Right cardiac atrium (tissue), 5 donors: Measurements from ENCODE around the gene SMAD7. TPM values are rescaled to one million over a fixed set of nuclear protein-coding genes. Genes with fewer than 3 reads are reported as not detected.

Experiments used
- ATAC-seq, 2 donors: fragments of 200-7000 bp; cut with Tn5 transposase; one replicate each; pipeline versions ENCODE4 v1.8.0 to v1.9.1; 2020; ENCODE audit warnings: moderate library complexity in 2 of 2, mild to moderate bottlenecking in 1 of 2
- DNase-seq, 3 donors: peaks; one replicate each; pipeline ENCODE4 v3.0.0-alpha.2; 2020
- H3K27ac ChIP-seq: one replicate; pipeline ENCODE4 v1.5.1; 2013; ENCODE audit warnings: mild to moderate bottlenecking, low read length, control low read depth, moderate library complexity
- H3K27me3 ChIP-seq: one replicate; pipeline ENCODE4 v1.6.1; 2013; ENCODE audit not compliant: control insufficient read depth, insufficient read depth
- H3K4me1 ChIP-seq: one replicate; pipeline ENCODE4 v1.6.1; 2013; ENCODE audit warnings: low read length; ENCODE audit not compliant: control insufficient read depth, insufficient read depth
- H3K4me3 ChIP-seq: one replicate; pipeline ENCODE4 v1.5.1; 2013; ENCODE audit warnings: low read length, control low read depth
- H3K9me3 ChIP-seq: one replicate; pipeline ENCODE4 v1.6.1; 2013; ENCODE audit warnings: low read length; ENCODE audit not compliant: control insufficient read depth
- WGBS: extraction: QIAGEN DNeasy Blood & Tissue Kit; methylation state at CpG from one replicate; pipeline ENCODE4 v1.1.7; 2013; 5-methylcytosine and 5-hydroxymethylcytosine counted together
- intact Hi-C, 4 donors: fragments of 100-400 bp; cut with DNase I; formaldehyde crosslinking; loops; one replicate each; pipeline versions ENCODE4 v1.11.0 to v1.14.0; 2022 to 2023
- polyA plus RNA-seq: library from polyadenylated mRNA; stranded (reverse); fragments of 200-250 nt; gene quantifications from one replicate; pipeline ENCODE4 v1.2.3, GENCODE V29; 2013
- total RNA-seq, 4 donors: library from RNA; stranded (reverse); fragmentation: NEBNext Ultra II Directional; extraction: Animal tissue kit (Norgen Biotek cat#: 25700); gene quantifications; one replicate each; pipeline ENCODE4 v1.2.1, GENCODE V29; 2021
- donor health status: healthy with polysubstance abuse.
- donor health status: DM: no; HTN: yes; CAD: no.
- donor health status: DM: no; HTN: no; CAD: no.
- donor health status: DM: no; HTN: yes; CAD: no; lungs with severe emphysema.
- donor health status: DM: yes; HTN: yes; CAD: no.

SMAD7 gene
- total and polyA plus RNA-seq, 5 donors = 34.8 to 97.6 (median 92.1) TPM

DNA sequence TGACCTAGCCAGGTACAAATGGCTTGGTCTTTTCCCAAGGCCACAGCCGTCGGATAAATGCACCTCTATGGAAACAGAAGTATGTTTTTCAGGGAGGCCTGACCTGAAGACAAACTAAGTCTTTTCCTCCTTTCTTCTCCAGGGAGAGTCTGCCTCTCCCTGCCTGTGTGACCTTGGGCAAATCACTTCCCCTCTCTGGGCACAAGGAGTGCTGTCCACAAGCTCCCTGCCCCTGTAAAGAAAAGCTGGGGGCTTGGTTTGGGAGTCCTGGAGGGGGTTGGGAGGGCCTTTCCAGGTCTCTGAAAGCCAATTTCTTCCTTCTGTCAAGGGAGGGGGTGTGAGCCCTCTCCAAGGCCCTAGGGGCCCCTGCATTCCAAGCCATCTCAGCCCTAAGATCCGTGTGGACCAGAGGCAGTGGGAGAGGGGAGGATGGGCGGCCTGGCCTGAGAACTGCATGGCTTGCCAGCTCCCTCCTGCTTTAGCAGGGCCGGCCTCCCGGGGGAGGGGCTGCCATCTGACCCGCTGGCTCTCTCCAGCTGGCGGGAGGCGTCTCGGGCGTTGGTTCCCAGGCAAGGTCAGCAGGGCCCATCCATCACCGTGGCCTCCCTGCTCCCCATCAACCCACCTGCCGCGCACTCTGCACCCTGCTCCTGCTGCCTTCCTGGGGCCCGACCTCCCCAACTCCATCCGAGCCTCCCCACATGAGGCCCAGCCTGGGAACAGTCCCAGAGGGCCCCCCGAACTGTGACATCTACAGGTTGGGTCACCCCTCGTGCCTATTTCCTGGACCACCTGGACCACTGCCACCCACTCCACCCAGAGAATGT, 61.4 kb downstream of the SMAD7 start:
- peak; percentile 81 to 82 for ATAC-seq
- peak; percentile 85 to 95 (median 94) for DNase-seq
- H3K4me1 ChIP-seq = no peaks in the 10 kb centered on the region
- no peak overlapping the region for H3K4me3 ChIP-seq
- no peaks in the 10 kb centered on the region for H3K9me3 ChIP-seq
- no peaks in the 10 kb centered on the region for H3K27me3 ChIP-seq
- WGBS = 49% methylated on average over 18 of the region's 18 CpGs
- intact Hi-C loops = no loop called here
- no peak overlapping the region for H3K27ac ChIP-seq

GRCh38 chr18:48888773-48889080, 62.0 kb downstream of the SMAD7 start:
- H3K4me3 ChIP-seq = no peak overlapping the region
- DNase-seq = no peak
- H3K4me1 ChIP-seq = no peaks in the 10 kb centered on the region
- intact Hi-C loops = no loop called here
- H3K27ac ChIP-seq = no peak overlapping the region
- H3K27me3 ChIP-seq = no peaks in the 10 kb centered on the region
- ATAC-seq = no peak
- 93% methylated on average over 5 of the region's 5 CpGs for WGBS
- H3K9me3 ChIP-seq = no peaks in the 10 kb centered on the region

- no peaks in the 10 kb centered on the region for H3K27me3 ChIP-seq
- H3K4me1 ChIP-seq = no peaks in the 10 kb centered on the region
- no peaks in the 10 kb centered on the region for H3K9me3 ChIP-seq
- peak in 1 of 3 donors; percentile 61 for DNase-seq
- intact Hi-C loops = no loop called here
- WGBS = 83% methylated on average over 18 of the region's 18 CpGs
- no peak overlapping the region for H3K27ac ChIP-seq
- ATAC-seq = peak in 1 of 2 donors; percentile 47
- no peak overlapping the region for H3K4me3 ChIP-seq
Measured at GRCh38 chr18:48887905-48888772, 62.6 kb downstream of the SMAD7 start.

GRCh38 chr18:48887294-48887904, 63.4 kb downstream of the SMAD7 start:
- 83% methylated on average over 12 of the region's 12 CpGs for WGBS
- Histone ChIP-seq H3K4me3 (no peak overlapping the region), H3K4me1 (no peaks in the 10 kb centered on the region), H3K9me3 (no peaks in the 10 kb centered on the region), H3K27ac (no peak overlapping the region), H3K27me3 (no peaks in the 10 kb centered on the region)
- intact Hi-C loops = no loop called here
- ATAC-seq = no peak
- DNase-seq = peak in 1 of 3 donors; percentile 14

GRCh38 chr18:48886520-48887293, 64.1 kb downstream of the SMAD7 start:
- ATAC-seq = no peak
- no peak overlapping the region for H3K4me3 ChIP-seq
- no peaks in the 10 kb centered on the region for H3K27me3 ChIP-seq
- intact Hi-C loops = no loop called here
- peak in 1 of 3 donors; percentile 14 for DNase-seq
- WGBS = 93% methylated on average over 8 of the region's 8 CpGs
- H3K9me3 ChIP-seq = no peaks in the 10 kb centered on the region
- no peaks in the 10 kb centered on the region for H3K4me1 ChIP-seq
- no peak overlapping the region for H3K27ac ChIP-seq

- H3K27ac ChIP-seq = no peak overlapping the region
- DNase-seq (peak in 1 of 3 donors; percentile 40), ATAC-seq (no peak)
- no peaks in the 10 kb centered on the region for H3K4me1 ChIP-seq
- no peak overlapping the region for H3K4me3 ChIP-seq
- WGBS = 97% methylated on average over 7 of the region's 7 CpGs
- intact Hi-C loops = no loop called here
- H3K27me3 ChIP-seq = no peaks in the 10 kb centered on the region
- no peaks in the 10 kb centered on the region for H3K9me3 ChIP-seq
Measured at GRCh38 chr18:48885924-48886400, 64.8 kb downstream of the SMAD7 start.

- intact Hi-C loops = no loop called here
- 91% methylated on average over 11 of the region's 11 CpGs for WGBS
- peak in 1 of 3 donors; percentile 39 for DNase-seq
Measured at GRCh38 chr18:48885266-48885923, 65.4 kb downstream of the SMAD7 start.

GRCh38 chr18:48884771-48885170, 66.0 kb downstream of the SMAD7 start:
- ATAC-seq = no peak
- no peak overlapping the region for H3K4me3 ChIP-seq
- H3K4me1 ChIP-seq = no peaks in the 10 kb centered on the region
- DNase-seq = peak in 1 of 3 donors; percentile 10
- 77% methylated on average over 4 of the region's 4 CpGs for WGBS
- no peak overlapping the region for H3K27ac ChIP-seq
- intact Hi-C loops = no loop called here
- no peaks in the 10 kb centered on the region for H3K27me3 ChIP-seq
- H3K9me3 ChIP-seq = no peaks in the 10 kb centered on the region

More at GRCh38 chr18:48885266-48885923, 65.4 kb downstream of the SMAD7 start:
- H3K27ac ChIP-seq = no peak overlapping the region
- ATAC-seq = no peak
- H3K9me3 ChIP-seq = no peaks in the 10 kb centered on the region
- no peaks in the 10 kb centered on the region for H3K27me3 ChIP-seq
- no peaks in the 10 kb centered on the region for H3K4me1 ChIP-seq
- H3K4me3 ChIP-seq = no peak overlapping the region

GRCh38 chr18:48884306-48884705, 66.5 kb downstream of the SMAD7 start:
- no peaks in the 10 kb centered on the region for H3K9me3 ChIP-seq
- H3K27me3 ChIP-seq = no peaks in the 10 kb centered on the region
- no peak overlapping the region for H3K27ac ChIP-seq
- H3K4me3 ChIP-seq = no peak overlapping the region
- peak in 1 of 3 donors; percentile 28 for DNase-seq
- H3K4me1 ChIP-seq = no peaks in the 10 kb centered on the region
- intact Hi-C loops = no loop called here
- no peak for ATAC-seq
- WGBS = 85% methylated on average over 4 of the region's 4 CpGs

DNA sequence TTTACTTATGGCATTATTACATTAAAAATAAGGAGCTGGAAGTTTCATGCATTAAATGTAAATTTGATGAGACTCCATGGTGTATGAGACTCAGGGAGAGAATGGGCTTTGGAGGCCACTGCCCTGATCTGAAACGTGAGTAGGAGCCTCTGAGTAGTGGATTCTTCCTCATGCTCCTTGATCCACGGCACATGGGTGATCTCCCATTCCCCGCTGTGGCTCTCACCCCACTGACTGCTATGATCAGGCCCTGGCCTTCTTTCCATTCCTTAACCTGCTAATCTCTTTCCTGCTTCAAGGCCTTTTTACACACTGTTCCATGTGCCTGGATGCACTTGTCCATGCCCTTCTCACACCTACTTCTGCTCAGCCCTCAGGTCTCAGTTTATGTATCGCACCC, 68.4 kb downstream of the SMAD7 start:
- intact Hi-C loops = no loop called here
- Histone ChIP-seq H3K27me3 (no peaks in the 10 kb centered on the region), H3K4me1 (no peaks in the 10 kb centered on the region), H3K9me3 (no peaks in the 10 kb centered on the region), H3K4me3 (no peak overlapping the region), H3K27ac (no peak overlapping the region)
- 96% methylated on average over 4 of the region's 4 CpGs for WGBS
- DNase-seq = no peak
- no peak for ATAC-seq
